K562 (cell line): Measurements from ENCODE around the gene ZNF528.

Source experiments
- MYC ChIP-seq, 2 experiments: fragments of 250-450 bp in 1 of 2; sonication (Bioruptor Pico) in 1 of 2; IDR thresholded peaks; 2 replicates each; pipeline versions ENCODE4 v1.5.1 to v1.6.1; 2012 to 2021; ENCODE audit warnings: low read depth in 2 of 2, borderline replicate concordance in 1 of 2, improper control_type of control experiment in 1 of 2, low read length in 1 of 2, mild to moderate bottlenecking in 1 of 2, moderate library complexity in 1 of 2
- TF ChIP-seq, protein P1 (sequence below): IDR thresholded peaks from 2 replicates; pipeline ENCODE4 v1.6.1; 2012; ENCODE audit warnings: low read depth, low read length, improper control_type of control experiment, borderline replicate concordance

DNA sequence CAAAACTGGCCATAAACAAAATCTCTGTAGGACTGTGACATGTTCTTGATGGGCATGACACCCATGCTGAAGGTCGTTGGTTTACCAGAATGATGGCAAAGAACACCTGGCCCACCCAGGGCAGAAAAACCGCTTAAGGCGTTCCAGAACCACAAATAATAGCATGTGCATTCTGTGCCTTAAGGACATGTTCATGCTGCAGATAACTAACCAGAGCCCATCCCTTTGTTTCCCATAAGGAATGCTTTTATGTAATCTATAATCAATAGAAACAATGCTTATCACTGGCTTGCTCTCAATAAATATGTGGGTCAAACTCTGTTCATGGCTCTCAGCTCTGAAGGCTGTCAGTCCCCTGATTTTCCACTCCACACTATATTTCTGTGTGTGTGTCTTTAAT is 44.5 kb downstream of the ZNF528 start:
- TF ChIP-seq MYC (IDR thresholded peaks at IDR 0.05; ENCODE audit: low read depth, low read length) (no peak), MYC (CRISPR knock-in tag; IDR thresholded peaks at IDR 0.05; ENCODE audit: borderline replicate concordance, low read depth) (no peak)
- TF ChIP-seq, protein P1, sequence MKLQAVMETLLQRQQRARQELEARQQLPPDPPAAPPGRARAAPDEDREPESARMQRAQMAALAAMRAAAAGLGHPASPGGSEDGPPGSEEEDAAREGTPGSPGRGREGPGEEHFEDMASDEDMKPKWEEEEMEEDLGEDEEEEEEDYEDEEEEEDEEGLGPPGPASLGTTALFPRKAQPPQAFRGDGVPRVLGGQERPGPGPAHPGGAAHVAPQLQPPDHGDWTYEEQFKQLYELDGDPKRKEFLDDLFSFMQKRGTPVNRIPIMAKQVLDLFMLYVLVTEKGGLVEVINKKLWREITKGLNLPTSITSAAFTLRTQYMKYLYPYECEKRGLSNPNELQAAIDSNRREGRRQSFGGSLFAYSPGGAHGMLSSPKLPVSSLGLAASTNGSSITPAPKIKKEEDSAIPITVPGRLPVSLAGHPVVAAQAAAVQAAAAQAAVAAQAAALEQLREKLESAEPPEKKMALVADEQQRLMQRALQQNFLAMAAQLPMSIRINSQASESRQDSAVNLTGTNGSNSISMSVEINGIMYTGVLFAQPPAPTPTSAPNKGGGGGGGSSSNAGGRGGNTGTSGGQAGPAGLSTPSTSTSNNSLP: no peak
